Stimulated activated CD8-positive, alpha-beta memory T cell treated with anti-CD3 and anti-CD28 coated beads, Interleukin-15, amount 100 ng/mL, for 48 hours (primary cell): ENCODE results near the gene ELAVL1.

Source experiments
- DNase-seq, 2 donors: peaks; one replicate each; pipeline ENCODE4 v3.0.0-alpha.2; 2020; ENCODE audit warnings: low read depth in 2 of 2

Gene ELAVL1

DNA sequence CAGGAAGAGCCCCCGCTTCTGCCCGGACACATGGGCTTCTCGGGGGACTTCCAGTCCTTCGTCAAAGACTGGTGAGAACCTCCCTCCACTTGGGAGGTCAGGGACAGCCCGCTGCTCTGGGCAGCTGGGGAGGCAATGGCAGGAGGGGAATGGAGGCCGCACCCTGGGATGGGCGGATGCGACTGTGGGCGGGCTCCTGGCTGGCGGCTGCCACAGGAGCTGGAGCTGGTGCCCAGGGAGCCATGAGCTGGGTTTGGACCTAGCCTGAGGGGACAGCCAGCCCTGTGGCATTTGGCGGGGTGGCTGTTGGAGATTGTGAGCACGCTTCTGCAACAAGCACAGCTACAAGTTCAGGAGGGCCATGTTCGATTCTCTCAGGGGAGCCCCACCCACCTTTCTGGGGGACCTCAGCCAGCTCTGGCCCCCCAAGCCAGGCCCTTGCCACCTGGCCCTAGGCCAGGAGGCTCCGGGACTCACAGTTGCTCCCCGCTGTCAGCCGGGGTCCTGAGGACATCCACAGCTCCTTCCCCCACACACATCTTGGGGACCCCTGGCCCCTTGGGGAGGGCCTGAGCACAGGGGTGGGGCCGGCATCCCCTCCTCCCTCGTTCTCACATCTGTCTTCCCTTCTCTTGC is 93.8 kb downstream of the ELAVL1 start:
- DNase-seq, result no peak

DNA sequence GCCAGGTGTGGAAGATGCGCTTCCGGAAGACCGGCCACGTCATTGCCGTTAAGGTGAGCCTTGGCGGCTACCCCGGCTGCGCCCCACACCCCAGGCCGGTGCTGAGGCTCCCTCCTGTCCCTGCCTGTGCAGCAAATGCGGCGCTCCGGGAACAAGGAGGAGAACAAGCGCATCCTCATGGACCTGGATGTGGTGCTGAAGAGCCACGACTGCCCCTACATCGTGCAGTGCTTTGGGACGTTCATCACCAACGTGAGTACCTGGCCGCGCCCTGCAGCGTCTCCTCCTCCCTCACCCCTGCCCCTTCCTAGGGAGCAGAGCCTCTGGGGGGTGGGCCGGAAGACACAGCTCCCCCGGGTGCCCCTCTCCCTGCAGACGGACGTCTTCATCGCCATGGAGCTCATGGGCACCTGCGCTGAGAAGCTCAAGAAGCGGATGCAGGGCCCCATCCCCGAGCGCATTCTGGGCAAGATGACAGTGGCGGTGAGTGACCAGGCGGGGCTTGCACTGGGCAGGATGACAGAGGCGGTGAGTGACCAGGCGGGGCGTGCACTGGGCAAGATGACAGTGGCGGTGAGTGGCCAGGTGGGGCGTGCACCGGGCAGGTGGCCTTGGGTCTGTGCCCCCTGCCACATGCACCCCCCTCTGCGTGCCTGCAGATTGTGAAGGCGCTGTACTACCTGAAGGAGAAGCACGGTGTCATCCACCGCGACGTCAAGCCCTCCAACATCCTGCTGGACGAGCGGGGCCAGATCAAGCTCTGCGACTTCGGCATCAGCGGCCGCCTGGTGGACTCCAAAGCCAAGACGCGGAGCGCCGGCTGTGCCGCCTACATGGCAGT is 94.9 kb downstream of the ELAVL1 start:
- DNase-seq, result no peak

DNA sequence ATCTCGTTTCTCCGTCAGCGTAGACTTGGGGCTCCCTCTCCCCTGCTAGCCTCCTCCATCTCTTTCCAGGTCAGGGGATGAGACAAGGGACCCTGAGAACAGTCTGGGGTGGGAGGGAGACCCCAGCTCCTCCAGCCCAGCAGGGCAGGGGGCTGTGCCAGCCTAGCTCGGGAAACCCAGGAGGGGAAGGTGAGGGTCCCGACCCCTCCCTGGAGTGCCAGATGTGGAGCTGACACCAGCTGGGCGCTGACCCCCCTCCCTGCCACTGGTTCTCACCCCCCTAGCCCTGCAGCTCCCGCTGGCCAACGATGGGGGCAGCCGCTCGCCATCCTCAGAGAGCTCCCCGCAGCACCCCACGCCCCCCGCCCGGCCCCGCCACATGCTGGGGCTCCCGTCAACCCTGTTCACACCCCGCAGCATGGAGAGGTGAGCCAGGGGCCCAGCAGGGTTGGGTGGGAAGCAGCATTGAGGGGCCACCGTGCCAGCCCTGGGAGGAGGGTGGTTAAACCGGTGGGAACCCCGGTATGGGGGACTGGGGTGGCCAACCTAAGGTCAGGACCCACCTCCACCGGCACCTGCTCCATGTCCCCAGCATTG is 95.9 kb downstream of the ELAVL1 start:
- DNase-seq, result no peak

GRCh38 chr19:7908742-7909461 is 96.5 kb downstream of the ELAVL1 start:
- no peak for DNase-seq
